Left kidney (tissue), 8 donors: Measurements from ENCODE around the gene AFF3. TPM values are rescaled to one million over a fixed set of nuclear protein-coding genes. Genes with fewer than 3 reads are reported as not detected.
"Not testable (repeated sequence)": the region's sequence is repeated elsewhere in the genome, so short reads cannot be mapped to it uniquely, and the experiment has no call there.

Source experiments
- DNase-seq: peaks from one replicate; pipeline ENCODE4 v3.0.0-alpha.2; 2013
- long read RNA-seq, 8 donors: transcript quantifications; one replicate each; lab custom pipeline, GENCODE V29; 2026
- polyA plus RNA-seq: library from polyadenylated mRNA; unstranded; fragments of 120-200 nt; gene quantifications from one replicate; pipeline ENCODE4 v1.2.1, GENCODE V29; 2013; ENCODE audit not compliant: insufficient read length

Gene AFF3
- polyA plus RNA-seq: 26.6 TPM
- long read RNA-seq, donor 1, partial matches to known transcripts: 0 of 4 reads
- long read RNA-seq, donor 1, other reads (novel, unspliced or antisense): 0 of 4 reads
- long read RNA-seq, donor 2, partial matches to known transcripts: 0 of 1 reads
- long read RNA-seq, donor 2, other reads (novel, unspliced or antisense): 0 of 1 reads
- long read RNA-seq, donor 3, partial matches to known transcripts: 0 of 1 reads
- long read RNA-seq, donor 3, other reads (novel, unspliced or antisense): 0 of 1 reads
- long read RNA-seq, donor 4: 0 reads
- long read RNA-seq, donor 5: 0 reads
- long read RNA-seq, donor 6: 0 reads
- long read RNA-seq, donor 7, partial matches to known transcripts: 0 of 2 reads
- long read RNA-seq, donor 7, other reads (novel, unspliced or antisense): 0 of 2 reads
- long read RNA-seq, donor 8, partial matches to known transcripts: 0 of 1 reads
- long read RNA-seq, donor 8, other reads (novel, unspliced or antisense): 0 of 1 reads

DNA sequence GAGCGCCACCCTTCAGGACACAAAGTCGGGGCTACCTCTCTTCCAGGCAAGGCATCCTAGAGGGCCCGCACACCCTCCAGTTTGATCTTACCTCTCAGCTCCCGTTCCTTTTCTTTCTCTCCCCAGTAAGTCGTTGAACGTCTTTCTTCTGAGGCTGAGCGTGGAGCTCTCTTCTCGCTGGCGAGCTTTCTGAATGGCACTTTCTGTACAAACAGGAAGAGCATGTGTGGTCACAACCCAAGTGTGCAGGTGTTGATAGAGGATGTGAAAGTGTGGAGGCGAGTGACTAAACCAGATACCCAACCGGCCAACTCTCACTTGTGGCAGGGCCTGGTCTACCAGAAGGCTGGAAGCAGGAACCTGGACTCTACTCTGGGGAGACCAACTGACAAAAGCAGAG is at the start of gene AFF3:
Gene AFF3 (minus strand): TSS at position 198 of the 400 bp plus-strand sequence. CDS start 38,136 bp downstream, outside the sequence.
- DNase-seq: no peak

- DNase-seq: no peak
Measured at GRCh38 chr2:100189387-100189786, 47.0 kb upstream of the AFF3 start.

GRCh38 chr2:100188326-100188725 is 45.9 kb upstream of the AFF3 start:
- no peak for DNase-seq

- no peak for DNase-seq
Measured at GRCh38 chr2:100186126-100186525, 43.7 kb upstream of the AFF3 start.

GRCh38 chr2:100185516-100185915 is 43.1 kb upstream of the AFF3 start:
- no peak for DNase-seq

DNA sequence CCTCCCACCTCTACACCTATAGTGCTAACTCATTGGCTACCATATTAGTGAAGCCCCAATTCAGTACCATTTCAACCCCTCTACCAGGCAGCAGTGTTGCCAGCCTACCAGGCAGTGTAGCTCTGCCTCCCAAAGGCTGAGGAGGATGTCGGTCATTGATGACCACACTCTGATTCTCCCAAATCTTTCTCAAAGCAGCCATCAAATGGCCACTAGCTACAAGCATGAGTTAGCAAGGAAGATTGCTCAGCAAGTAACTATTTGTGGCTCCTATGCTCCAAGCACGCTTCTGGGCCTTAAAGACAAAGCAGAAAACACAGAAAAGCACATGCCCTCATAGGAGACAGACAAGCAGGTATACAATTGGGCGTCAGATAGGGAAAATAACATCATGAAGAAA is 42.7 kb upstream of the AFF3 start:
- DNase-seq: no peak

- no peak for DNase-seq
Measured at GRCh38 chr2:100184055-100184737, 41.8 kb upstream of the AFF3 start.

DNA sequence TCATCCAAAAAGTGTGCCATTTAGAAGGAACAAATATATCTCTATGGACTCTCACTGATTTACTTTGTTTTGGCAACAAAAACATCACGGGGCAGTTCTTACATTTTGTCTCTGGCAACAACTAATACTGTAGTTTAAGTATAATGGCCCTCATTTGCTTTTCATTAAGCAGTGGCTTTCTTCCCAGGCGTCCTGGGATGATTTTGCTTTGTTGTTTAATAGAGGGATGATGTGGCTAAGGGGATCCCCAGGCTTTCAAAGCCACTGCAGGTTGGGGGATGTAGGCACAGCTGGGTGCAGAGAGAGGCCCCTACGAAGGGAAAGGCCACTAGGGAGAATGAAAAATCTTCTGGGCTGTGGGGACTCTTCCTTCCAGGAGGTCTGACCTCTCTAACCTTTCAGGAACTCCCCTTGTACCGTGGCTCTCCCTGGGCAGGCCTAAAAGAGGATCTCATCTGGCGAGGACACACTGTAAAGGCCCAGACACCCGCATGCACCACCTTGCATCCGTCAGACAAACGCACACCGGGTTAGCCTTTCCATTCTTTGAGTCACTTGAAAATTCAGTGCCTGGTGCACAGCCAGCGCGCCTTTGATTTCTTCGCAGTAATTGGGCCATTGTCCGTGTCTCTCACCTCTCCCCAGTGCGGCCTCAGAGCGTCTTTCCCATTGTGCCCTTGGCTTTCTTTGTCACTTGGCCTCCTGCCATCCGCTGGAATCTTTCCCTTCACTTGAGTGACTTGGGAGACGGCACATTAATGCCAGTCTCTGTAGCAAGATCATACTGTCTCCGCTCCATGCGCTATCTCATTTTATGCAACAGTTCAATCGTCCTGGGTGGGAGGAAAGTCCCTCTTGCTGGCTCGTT is 40.3 kb upstream of the AFF3 start:
- DNase-seq: no peak

DNA sequence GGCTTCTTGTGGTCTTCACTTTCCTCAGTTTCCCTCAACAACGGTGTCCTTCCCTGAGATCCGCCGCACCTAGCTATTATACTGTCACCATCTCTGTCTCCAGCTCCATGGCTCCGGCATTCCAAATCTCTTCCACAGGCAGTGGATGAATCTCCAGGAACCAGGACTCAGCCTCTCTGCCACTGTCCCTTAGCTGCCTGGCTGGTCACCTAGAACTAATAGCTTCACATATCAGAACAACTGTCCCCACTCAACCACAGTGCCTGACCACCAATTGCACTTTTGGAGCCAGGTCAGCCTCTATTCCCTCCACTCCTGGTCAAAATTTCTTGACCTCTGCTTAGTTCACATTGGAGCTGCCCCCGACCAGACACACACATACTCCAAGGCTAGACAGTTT is 38.1 kb upstream of the AFF3 start:
- no peak for DNase-seq

DNA sequence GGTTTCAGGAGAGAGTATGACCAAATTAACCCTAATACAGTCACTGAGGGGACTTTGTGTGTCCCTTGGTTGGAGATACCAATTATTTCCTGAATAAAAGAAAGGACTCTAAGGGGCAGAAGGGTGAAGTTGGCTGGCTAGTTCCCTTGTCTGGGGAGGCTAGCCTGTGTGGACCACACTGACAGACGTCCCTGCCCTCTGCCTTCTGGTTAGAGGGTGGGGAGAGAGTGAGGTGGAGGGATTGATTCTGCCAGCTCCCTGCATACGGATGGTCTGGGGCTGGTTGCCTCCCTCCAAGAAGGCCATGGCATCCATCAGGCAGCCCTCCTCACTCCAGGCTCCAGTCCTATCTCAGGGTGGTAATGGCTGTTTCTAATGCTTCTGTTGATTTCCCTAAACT is 37.4 kb upstream of the AFF3 start:
- DNase-seq: no peak

- no peak for DNase-seq
Measured at GRCh38 chr2:100178864-100179263, 36.5 kb upstream of the AFF3 start.

DNA sequence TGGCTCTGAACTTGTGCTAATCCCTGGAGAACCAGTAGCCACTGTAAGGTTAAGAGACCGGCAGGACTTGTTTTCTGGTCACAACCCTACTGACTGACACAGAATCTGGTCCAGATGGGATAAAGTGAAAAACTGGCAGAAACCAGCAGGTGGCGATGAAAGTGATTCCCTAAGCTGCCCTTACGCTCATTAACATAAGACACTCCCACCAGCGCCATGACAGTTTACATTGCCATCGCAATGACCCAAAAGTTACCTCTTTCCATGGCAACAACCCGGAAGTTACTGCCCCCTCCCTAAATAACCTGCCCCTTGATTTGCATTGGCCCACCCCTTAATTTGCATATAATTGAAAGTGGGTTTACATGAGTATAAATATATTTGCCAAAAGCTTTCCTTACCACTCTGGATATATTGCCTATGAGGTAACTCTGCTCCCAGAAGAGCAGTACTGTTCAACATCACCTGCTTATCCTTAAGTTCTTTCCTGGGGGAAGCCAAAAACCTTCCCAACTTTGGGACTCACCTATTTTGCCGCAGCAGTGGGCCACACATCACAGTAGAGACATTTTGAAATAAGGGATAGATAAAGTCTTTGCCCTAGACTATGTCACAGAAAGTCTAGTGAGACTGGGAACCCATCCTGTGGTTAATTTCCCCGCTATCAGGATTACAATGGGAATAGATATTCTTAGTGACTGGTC is 35.8 kb upstream of the AFF3 start:
- DNase-seq: no peak

DNA sequence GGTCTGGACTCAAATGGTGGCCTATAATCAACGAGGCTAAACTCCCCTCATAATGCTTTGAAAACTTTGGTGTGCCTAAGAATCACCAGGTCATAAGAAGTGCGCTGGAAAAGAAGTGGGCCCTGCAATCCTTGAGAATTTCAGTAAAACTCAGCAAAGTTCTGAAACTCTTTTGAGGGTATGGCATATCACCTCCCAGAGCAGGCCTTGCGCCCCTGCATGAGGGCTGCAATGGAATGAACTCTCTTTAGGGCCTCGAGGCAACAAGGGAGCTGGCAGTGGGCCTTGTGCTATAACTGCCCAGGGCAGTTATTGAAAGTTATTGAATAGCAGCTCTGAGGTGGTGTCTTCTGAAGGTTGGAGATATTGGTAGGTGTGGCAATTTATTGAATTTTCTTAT is 34.5 kb upstream of the AFF3 start:
- no peak for DNase-seq

DNA sequence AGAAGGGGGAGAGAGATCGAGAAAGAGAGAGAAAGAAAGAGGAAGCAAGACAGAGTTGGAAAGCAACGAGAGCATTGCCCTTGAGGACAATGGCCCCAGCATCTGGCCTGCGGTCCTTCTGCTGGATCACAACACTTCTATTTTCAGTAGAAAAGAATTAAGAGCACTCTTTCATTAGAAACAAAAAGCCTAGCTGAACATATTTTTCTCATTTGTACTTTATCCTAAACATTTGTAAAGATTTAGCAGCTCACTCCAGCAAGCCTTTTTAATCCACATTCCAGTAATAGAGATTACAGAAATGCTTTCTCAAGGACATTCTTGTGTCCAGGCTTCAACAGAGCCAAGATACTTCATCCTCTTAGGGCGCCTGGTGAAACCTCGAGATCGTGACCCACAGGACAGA is 31.6 kb upstream of the AFF3 start:
- DNase-seq: no peak

GRCh38 chr2:100166701-100167100 is 24.3 kb upstream of the AFF3 start:
- no peak for DNase-seq

- DNase-seq: no peak
Measured at GRCh38 chr2:100163605-100164004, 21.2 kb upstream of the AFF3 start.

GRCh38 chr2:100161945-100162620 is 19.7 kb upstream of the AFF3 start:
- DNase-seq: no peak

GRCh38 chr2:100160396-100160795 is 18.0 kb upstream of the AFF3 start:
- DNase-seq: no peak

- not testable (repeated sequence) for DNase-seq
Measured at GRCh38 chr2:100151832-100152231, 9.4 kb upstream of the AFF3 start.

DNA sequence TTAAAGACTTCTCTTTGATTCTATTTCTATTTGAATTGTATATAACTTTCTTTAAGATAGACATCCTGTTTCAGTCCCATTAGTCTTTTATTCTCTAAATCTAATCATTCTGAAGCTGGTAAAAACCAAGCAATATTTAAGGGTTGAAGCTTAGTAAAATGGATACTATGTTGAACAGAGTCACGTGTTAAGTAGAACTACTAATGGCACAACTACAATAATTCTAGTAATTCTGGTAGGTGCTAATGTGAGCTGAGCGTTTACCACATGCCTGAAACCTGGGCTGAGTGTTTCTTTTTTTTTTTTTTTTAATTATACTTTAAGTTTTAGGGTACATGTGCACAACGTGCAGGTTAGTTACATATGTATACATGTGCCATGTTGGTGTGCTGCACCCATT is 8.9 kb upstream of the AFF3 start:
- no peak for DNase-seq

- DNase-seq: no peak
Measured at GRCh38 chr2:100148883-100149282, 6.5 kb upstream of the AFF3 start.
